ENCODE measurements around the gene PIGZ.
A peak's percentile ranks its signal among the peaks of the same experiment; 100 is the strongest.
"Not testable (repeated sequence)": the region's sequence is repeated elsewhere in the genome, so short reads cannot be mapped to it uniquely, and the experiment has no call there.

Gene PIGZ

DNA sequence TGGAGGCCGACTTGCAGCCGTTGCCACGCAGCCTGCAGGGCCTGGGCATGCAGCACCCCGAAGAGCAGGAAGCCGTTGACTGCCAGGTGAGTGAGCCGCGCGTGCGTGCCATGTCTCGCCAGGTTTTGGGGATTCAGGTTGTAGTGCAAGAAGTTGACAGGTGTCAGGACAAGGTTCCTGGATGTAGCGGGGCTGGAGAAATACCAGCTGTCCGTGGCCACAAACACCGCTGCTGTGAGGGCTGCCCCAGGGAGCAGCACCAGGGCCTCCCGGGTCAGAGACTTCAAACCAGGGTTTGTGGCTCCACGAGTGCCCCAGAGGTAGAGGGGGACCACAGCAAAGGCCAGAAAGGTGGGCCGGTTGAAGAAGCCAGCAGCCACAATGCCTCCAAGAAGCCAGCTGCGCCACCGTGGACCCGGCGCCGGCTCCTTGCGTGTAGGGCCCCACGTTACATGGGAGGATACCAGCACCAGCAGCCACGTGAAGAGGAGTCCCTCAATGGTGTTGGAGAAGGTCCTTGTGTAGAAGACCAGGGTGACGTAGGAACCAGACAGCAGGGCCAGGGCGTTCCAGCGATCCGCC, 20.7 kb downstream of the PIGZ start:
- no peak for DNase-seq

DNA sequence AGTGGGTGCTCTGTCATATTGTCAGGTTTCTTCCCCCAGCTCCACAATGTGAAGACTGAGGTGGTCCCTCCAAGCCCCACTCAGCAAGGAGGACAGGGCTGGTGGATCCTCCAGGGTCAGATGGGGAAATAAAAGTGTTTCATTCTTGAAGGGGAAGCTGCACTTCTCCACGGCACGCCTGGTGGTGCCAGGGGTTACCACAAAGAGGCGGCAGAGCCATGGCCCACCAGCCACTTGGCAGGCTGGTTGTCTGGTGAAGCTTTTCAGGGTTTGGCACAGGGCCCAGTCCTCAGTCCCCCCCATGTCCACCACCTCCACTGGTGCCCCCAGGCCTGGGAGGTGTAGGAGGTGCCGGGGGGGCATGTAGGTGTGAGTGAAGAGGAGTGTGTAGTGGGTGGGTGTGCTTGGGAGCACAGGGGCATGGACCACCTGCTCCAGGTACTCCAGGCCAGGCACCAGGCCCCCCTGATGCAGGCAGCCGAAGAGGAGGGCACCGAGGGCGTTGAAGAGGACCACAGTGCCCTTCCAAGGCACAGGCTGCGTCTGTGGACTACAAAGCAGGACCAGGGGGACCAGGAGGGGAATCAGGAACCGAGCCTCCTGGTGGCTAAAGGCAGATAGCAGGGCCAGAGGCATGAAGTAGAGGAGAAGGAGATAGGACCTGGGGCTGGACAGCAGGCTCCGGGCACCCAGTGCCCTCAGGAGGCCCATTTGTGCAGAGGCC, 21.3 kb downstream of the PIGZ start:
- peak; percentile 70 for DNase-seq

DNA sequence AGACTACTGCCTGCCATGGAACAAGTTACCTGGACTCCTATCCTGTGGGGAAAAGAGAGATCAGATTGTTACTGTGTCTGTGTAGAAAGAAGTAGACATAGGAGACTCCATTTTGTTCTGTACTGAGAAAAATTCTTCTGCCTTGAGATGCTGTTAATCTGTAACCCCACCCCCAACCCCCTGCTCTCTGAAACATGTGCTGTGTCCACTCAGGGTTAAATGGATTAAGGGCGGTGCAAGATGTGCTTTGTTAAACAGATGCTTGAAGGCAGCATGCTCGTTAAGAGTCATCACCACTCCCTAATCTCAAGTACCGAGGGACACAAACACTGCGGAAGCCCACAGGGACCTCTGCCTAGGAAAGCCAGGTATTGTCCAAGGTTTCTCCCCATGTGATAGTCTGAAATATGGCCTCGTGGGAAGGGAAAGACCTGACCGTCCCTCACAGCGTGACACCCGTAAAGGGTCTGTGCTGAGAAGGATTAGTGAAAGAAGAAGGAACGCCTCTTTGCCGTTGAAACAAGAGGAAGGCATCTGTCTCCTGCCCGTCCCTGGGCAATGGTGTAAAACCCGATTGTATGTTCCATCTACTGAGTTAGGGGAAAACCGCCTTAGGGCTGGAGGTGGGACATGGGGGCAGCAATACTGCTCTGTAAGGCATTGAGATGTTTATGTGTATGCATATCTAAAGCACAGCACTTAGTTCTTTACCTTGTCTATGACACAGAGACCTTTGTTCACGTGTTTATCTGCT, 24.4 kb downstream of the PIGZ start:
- not testable (repeated sequence) for DNase-seq

DNA sequence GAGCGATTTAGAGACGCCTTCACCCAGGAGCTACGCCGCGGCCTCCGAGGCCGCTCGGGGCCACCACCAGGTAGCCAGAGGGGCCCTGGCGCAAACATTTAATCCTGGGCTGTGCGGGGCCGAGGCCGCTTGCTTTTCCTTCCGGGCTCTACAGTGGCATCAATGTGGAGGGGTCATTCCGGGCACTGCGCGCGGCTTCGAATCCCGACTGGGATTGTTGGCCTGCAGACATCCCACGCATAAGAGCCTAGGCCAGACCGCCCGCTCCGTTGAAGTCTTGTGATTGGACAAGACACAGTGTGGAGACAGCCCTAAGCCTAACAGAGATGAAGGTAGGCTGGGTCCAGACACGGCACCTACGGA, 25.7 kb downstream of the PIGZ start:
- no peak for DNase-seq

- peak; percentile 94 for DNase-seq
These were observed 26.3 kb downstream of the PIGZ start, which contains the start of gene NCBP2 for GRCh38 chr3:196942226-196942914. NCBP2 (minus strand) TSS chr3:196942528; CDS start chr3:196942503, 25 bp downstream.

DNA sequence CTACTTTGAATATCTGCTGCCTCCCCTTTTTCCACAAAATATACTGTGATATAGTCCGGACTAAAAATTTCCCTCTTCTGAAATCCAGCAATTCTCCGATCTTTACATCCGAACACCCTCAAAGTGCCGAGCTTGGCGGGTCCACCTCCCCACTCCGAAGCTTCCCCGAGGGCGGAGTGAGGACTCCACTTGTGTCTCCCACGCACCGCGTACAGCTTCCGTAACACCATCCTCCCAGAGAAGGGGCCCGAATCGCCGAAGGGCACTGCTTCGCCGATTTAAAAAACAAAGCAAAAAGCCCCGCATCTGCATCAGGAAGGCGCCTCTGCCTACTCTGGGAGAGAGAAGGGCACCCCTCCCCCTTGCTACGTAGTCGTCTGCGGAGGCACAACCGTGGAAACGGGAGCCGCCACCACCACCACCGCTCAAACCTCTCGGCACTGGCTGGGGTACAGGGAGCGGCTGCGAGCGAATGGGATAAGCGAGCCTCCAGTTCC, 26.9 kb downstream of the PIGZ start:
- DNase-seq: peak; percentile 43

GRCh38 chr3:196938576-196938975, 30.1 kb downstream of the PIGZ start:
- no peak for DNase-seq

- DNase-seq: no peak
These were observed 30.5 kb downstream of the PIGZ start for GRCh38 chr3:196938124-196938523.

DNA sequence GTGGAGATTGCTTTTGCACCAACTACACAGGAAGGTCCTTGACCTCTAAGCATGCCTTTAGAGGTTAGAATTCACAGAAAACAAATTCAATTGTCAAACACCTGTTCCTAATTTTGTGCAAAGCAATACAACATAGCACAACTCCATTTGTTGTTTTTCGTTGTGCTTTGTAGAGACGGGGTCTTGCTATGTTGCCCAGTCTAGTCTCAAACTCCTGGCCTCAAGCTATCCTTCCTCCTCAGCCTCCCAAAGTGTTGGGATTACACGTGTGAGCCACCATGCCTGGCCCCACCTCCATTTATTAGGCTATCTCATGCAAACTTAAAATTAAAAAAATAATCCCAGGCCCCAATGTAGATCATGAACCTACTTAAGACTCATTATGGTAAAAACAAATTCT, 32.3 kb downstream of the PIGZ start:
- DNase-seq: no peak

DNA sequence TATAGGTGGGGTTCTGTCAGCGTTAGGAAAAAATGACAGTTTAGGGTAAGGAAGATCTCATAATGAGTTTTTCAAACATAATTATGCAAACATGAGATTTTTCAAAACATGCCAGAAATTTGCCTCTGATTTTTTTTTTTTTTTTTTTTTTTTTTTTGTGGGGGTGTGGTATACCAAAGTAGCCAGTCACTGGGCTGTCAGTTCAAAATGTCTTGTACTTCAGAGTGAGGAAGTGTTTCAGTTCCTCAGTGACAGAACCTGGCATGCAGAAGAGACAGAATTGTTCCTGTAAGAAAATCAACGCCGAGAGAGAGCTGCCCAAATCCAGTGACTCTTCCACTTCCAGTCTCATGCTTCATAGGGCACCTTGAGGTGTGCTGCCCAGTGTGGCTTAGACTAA, 36.0 kb downstream of the PIGZ start:
- DNase-seq: no peak

- DNase-seq: no peak
These were observed 36.6 kb downstream of the PIGZ start for GRCh38 chr3:196931828-196932587.

GRCh38 chr3:196931157-196931556, 37.5 kb downstream of the PIGZ start:
- DNase-seq: no peak

DNA sequence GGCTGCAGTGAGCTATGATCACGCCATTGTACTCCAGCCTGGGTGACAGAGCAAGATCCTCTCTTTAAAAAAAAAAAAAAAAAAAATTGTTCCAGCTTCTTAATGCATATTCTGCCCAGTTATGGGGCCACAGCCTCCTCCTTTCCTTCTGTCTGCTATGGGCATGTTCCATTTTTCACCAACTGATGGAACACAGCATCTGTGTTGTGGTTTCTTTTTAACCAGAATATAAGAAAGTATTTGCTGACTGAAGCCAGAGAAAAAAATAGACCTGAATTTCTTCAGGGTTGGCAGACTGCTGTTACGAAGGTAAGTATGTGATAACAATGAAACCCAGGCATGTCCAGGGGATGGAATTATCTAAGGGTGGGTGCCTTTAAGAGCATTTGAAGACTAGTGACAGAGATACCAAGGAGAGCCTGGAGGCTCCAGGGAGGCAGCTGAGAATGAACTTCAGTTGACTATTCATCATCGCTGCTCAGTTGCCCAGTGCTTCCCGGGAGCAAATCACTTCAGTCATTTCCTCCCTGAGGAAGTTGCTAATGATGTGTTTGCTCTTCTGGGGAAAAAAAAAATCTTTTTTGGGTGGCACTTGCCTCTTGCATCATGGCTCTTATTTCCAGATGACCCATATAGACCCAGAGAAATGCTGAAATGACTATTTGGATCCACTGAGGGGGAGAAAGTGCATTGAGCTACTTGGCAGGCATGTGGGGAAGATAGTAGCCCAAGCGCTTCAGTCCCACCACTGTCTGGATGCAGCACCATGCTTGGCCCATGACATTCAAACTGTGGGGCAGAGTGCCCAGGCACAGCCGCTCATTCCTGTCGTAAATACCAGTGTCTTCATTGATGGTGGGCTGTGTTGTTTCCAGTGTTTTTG, 40.8 kb downstream of the PIGZ start:
- no peak for DNase-seq

- no peak for DNase-seq
These were observed 47.9 kb downstream of the PIGZ start for GRCh38 chr3:196920733-196921132.

- DNase-seq: no peak
These were observed 49.7 kb downstream of the PIGZ start for GRCh38 chr3:196918968-196919367.

GRCh38 chr3:196916995-196917394, 51.6 kb downstream of the PIGZ start:
- DNase-seq: no peak

- no peak for DNase-seq
These were observed 52.4 kb downstream of the PIGZ start for GRCh38 chr3:196916221-196916620.

DNA sequence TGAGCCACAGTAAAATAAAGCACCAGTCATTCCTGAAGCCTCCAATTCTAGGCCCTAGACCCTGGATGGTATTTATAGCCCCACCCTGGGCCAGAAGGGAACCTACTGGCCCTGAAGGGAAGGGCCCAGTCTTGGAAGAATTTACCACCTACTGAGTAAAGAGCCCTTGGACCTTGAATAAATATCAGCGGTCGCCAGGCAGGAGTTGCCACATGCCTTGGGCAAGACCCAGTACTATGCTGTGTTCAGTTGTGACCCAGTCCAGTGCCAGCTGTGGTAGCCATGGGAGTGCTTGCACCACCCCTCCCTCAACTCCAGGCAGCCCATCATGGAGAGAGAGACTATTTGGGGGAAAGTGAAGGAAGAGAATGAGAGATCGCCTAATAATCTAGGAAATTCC, 53.3 kb downstream of the PIGZ start:
- DNase-seq: no peak

GRCh38 chr3:196914866-196915265, 53.8 kb downstream of the PIGZ start:
- DNase-seq: no peak

- no peak for DNase-seq
These were observed 64.9 kb downstream of the PIGZ start for GRCh38 chr3:196903740-196904139.

DNA sequence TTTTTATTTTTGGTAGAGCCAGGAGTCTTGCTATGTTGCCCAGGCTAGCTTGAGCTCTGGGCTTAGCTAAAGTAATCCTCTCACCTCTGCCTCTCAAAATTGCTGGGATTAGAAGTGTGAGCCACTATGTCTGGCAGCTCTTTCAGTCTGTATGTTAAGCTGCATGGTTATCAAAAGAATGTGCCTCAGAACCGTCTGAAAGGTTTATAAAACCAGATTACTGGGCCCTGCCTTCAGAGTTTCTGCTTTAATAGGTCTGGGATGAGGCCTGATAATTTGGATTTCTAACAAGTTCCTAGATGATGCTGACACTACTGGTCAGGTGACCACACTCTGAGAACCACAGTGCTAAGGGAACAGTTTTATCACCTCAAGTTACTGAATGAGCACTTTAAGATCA, 66.3 kb downstream of the PIGZ start:
- no peak for DNase-seq

DNA sequence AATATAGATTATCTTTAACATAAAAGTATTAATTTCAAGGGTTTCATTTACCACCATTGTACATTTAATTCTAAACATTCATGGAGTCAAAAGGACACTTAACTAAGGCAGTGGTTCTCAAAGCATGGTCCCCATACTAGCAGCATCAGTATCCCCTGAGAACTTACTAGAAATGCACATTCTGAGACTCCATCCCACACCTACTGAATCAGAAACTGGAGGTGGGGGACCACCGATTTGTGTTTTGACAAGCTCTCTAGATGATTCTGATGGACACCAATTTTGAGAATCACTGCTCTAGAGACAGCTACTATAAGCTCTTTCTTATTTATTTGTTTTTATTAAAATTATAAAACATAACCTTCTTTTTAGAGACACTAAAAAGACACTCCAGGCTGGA, 66.9 kb downstream of the PIGZ start:
- DNase-seq: no peak
